H9 (cell line): Measurements from ENCODE around the gene SUPT3H. TPM values are rescaled to one million over a fixed set of nuclear protein-coding genes. Genes with fewer than 3 reads are reported as not detected.

Experiments used
- DNase-seq: peaks from one replicate; pipeline ENCODE4 v3.0.0-alpha.2; 2017
- H2AFZ ChIP-seq: one replicate; pipeline ENCODE4 v1.6.1; 2013; ENCODE audit warnings: mild to moderate bottlenecking, low read length, control low read depth, moderate library complexity
- H2AK5ac ChIP-seq: 2 replicates; pipeline ENCODE4 v1.6.1; 2013; ENCODE audit warnings: low read length, control low read depth, mixed read lengths; ENCODE audit not compliant: insufficient read length
- H2BK120ac ChIP-seq: one replicate; pipeline ENCODE4 v1.6.1; 2013; ENCODE audit warnings: low read depth, mild to moderate bottlenecking, low read length, control low read depth, inconsistent platforms; ENCODE audit not compliant: poor library complexity, severe bottlenecking
- H2BK12ac ChIP-seq: 2 replicates; pipeline ENCODE4 v1.6.1; 2013; ENCODE audit warnings: low read length, control low read depth, mixed read lengths, low read depth; ENCODE audit not compliant: insufficient read length
- H2BK15ac ChIP-seq: 2 replicates; pipeline ENCODE4 v1.6.1; 2013; ENCODE audit warnings: low read depth, low read length, control low read depth
- H2BK20ac ChIP-seq: one replicate; pipeline ENCODE4 v1.6.1; 2013; ENCODE audit warnings: low read depth, mild to moderate bottlenecking, low read length, control low read depth, inconsistent platforms; ENCODE audit not compliant: poor library complexity, severe bottlenecking
- H2BK5ac ChIP-seq: 2 replicates; pipeline ENCODE4 v1.6.1; 2013; ENCODE audit warnings: low read length, control low read depth, mixed read lengths; ENCODE audit not compliant: insufficient read length
- H3K14ac ChIP-seq: 2 replicates; pipeline ENCODE4 v1.6.1; 2013; ENCODE audit warnings: low read length, control low read depth; ENCODE audit not compliant: insufficient read depth
- H3K18ac ChIP-seq: 2 replicates; pipeline ENCODE4 v1.6.1; 2013; ENCODE audit warnings: low read depth, mild to moderate bottlenecking, mixed read lengths, low read length, control low read depth; ENCODE audit not compliant: insufficient read length
- H3K23ac ChIP-seq: 2 replicates; pipeline ENCODE4 v1.6.1; 2013; ENCODE audit warnings: low read length, control low read depth, mixed read lengths, low read depth; ENCODE audit not compliant: insufficient read length
- H3K23me2 ChIP-seq: 2 replicates; pipeline ENCODE4 v1.6.1; 2013; ENCODE audit warnings: low read depth, mild to moderate bottlenecking, mixed read lengths, low read length, control low read depth; ENCODE audit not compliant: insufficient read length, poor library complexity, severe bottlenecking
- H3K27ac ChIP-seq: 2 replicates; pipeline ENCODE4 v1.5.1; 2013; ENCODE audit warnings: low read length, control low read depth, mixed read lengths, low read depth; ENCODE audit not compliant: insufficient read length
- H3K27me3 ChIP-seq: 2 replicates; pipeline ENCODE4 v1.6.1; 2013; ENCODE audit warnings: low read length, control low read depth, inconsistent platforms; ENCODE audit not compliant: insufficient read depth
- H3K4ac ChIP-seq: 2 replicates; pipeline ENCODE4 v1.6.1; 2013; ENCODE audit warnings: low read depth, mild to moderate bottlenecking, control low read depth, inconsistent platforms, low read length, moderate library complexity
- H3K4me1 ChIP-seq: 2 replicates; pipeline ENCODE4 v1.6.1; 2013; ENCODE audit warnings: low read length, control low read depth, inconsistent platforms; ENCODE audit not compliant: insufficient read depth
- H3K4me2 ChIP-seq: 2 replicates; pipeline ENCODE4 v1.6.1; 2013; ENCODE audit warnings: low read length, control low read depth, mixed read lengths; ENCODE audit not compliant: insufficient read length, insufficient read depth
- H3K56ac ChIP-seq: 2 replicates; pipeline ENCODE4 v1.6.1; 2013; ENCODE audit warnings: low read depth, mild to moderate bottlenecking, mixed read lengths, low read length, control low read depth; ENCODE audit not compliant: insufficient read length
- H3K79me1 ChIP-seq: 2 replicates; pipeline ENCODE4 v1.6.1; 2013; ENCODE audit warnings: low read depth, mild to moderate bottlenecking, moderate library complexity, low read length, control low read depth, inconsistent platforms; ENCODE audit not compliant: insufficient read depth, poor library complexity, severe bottlenecking
- H3K79me2 ChIP-seq: 2 replicates; pipeline ENCODE4 v1.6.1; 2013; ENCODE audit warnings: low read length, control low read depth, inconsistent platforms; ENCODE audit not compliant: insufficient read depth
- H3K9ac ChIP-seq: 2 replicates; pipeline ENCODE4 v1.6.1; 2013; ENCODE audit warnings: low read length, control low read depth, mixed read lengths; ENCODE audit not compliant: insufficient read length; ENCODE audit errors: extremely low read depth
- H3K9me3 ChIP-seq: one replicate; pipeline ENCODE4 v1.6.1; 2013; ENCODE audit warnings: low read depth, low read length, inconsistent platforms; ENCODE audit not compliant: control insufficient read depth
- H3T11ph ChIP-seq: one replicate; pipeline ENCODE4 v1.6.1; 2013; ENCODE audit warnings: mild to moderate bottlenecking, low read length, control low read depth, inconsistent platforms
- H4K20me1 ChIP-seq: one replicate; pipeline ENCODE4 v1.6.1; 2013; ENCODE audit not compliant: control insufficient read depth, insufficient read length, insufficient read depth
- H4K5ac ChIP-seq: 2 replicates; pipeline ENCODE4 v1.6.1; 2013; ENCODE audit warnings: low read depth, mild to moderate bottlenecking, mixed read lengths, low read length, control low read depth; ENCODE audit not compliant: insufficient read length
- H4K8ac ChIP-seq: replicated peaks from 2 replicates; pipeline ENCODE4 v1.6.1; 2013; ENCODE audit warnings: low read length, control low read depth, mixed read lengths, low read depth; ENCODE audit not compliant: insufficient read length
- H4K91ac ChIP-seq: 2 replicates; pipeline ENCODE4 v1.6.1; 2013; ENCODE audit warnings: low read depth, mild to moderate bottlenecking, moderate library complexity, mixed read lengths, low read length, control low read depth; ENCODE audit not compliant: insufficient read length
- H3K27ac Mint-ChIP-seq, 3 experiments: 2 replicates in 2 of 3; 3 replicates in 1 of 3; pipeline ENCODE4 v1.8.0; 2020 to 2021; ENCODE audit warnings: mixed read lengths in 3 of 3, mild to moderate bottlenecking in 1 of 3, moderate library complexity in 1 of 3
- H3K27me3 Mint-ChIP-seq: 2 replicates; pipeline ENCODE4 v1.8.0; 2021; ENCODE audit warnings: low read depth, mild to moderate bottlenecking, moderate library complexity, mixed read lengths
- H3K36me3 Mint-ChIP-seq, 3 experiments: 2 replicates in 2 of 3; 3 replicates in 1 of 3; pipeline ENCODE4 v1.8.0; 2020 to 2021; ENCODE audit warnings: low read depth in 3 of 3, mixed read lengths in 3 of 3; ENCODE audit not compliant: insufficient read depth in 1 of 3
- H3K4me1 Mint-ChIP-seq, 2 experiments: 2 replicates each; pipeline ENCODE4 v1.8.0; 2020; ENCODE audit warnings: mixed read lengths in 2 of 2
- H3K4me3 Mint-ChIP-seq, 2 experiments: 2 replicates in 1 of 2; 3 replicates in 1 of 2; pipeline ENCODE4 v1.8.0; 2020 to 2021; ENCODE audit warnings: mild to moderate bottlenecking in 2 of 2, mixed read lengths in 2 of 2, moderate library complexity in 1 of 2
- H3K9me3 Mint-ChIP-seq, 2 experiments: 2 replicates in 1 of 2; 3 replicates in 1 of 2; pipeline ENCODE4 v1.8.0; 2020; ENCODE audit warnings: mild to moderate bottlenecking in 2 of 2, mixed read lengths in 2 of 2, moderate library complexity in 1 of 2
- CTCF ChIP-seq: fragments of 200-600 bp; sonication (generic); conservative IDR thresholded peaks from 3 replicates; pipeline ENCODE4 v1.8.0; 2021; ENCODE audit warnings: antibody characterized with exemption, mild to moderate bottlenecking
- WGBS: extraction: QIAGEN DNeasy Blood & Tissue Kit; methylation state at CpG from one replicate; pipeline ENCODE4 v1.1.7; 2013; ENCODE audit warnings: missing lambda C conversion rate, low lambda C conversion rate, mixed read lengths; ENCODE audit not compliant: insufficient read length; ENCODE audit errors: extremely low coverage; 5-methylcytosine and 5-hydroxymethylcytosine counted together
- total RNA-seq: library from RNA; stranded (reverse); gene quantifications from 2 replicates; pipeline ENCODE4 v1.2.1, GENCODE V29; 2021

SUPT3H gene
- total RNA-seq, 1 experiment from 2014 or later = 22.5 TPM

DNA sequence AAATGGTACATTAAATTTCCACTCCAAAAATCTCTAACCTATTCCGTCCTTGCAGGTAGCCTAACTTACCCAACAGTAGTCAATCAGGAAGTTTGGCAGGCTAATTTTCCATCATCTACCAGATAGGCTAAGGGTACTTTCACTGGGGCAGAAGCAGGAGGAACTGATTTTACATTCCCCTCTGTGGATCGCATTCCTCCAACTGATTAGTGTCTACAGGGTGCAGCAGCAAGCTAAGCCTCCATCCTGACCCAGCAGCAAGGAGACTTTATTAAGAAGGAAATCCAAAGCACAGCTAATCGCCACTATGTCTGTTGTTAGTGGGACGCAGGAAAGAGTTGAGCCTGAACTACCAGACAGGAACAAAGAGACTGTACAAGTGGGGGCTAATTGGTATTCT is 192.8 kb downstream of the SUPT3H start:
- Histone ChIP-seq H3K18ac (no peak overlapping the region), H2BK120ac (no peak overlapping the region), H3K4ac (no peak overlapping the region), H4K8ac (no peak overlapping the region), H4K20me1 (no peaks in the 10 kb centered on the region), H2BK20ac (no peak overlapping the region), H3K4me2 (no peak overlapping the region), H3K27ac (no peak overlapping the region), H3K9me3 (no peaks in the 10 kb centered on the region), H4K5ac (no peak overlapping the region), H4K91ac (no peak overlapping the region), H3K4me1 (0 out of 2 replicates have a peak, but pooled peaks cover 3% of the 10 kb centered on the region), H3T11ph (no peak overlapping the region), H3K79me1 (no peaks in the 10 kb centered on the region), H3K79me2 (no peaks in the 10 kb centered on the region), H2BK15ac (no peak overlapping the region), H2BK5ac (no peak overlapping the region), H3K14ac (no peak overlapping the region), H3K27me3 (no peaks in the 10 kb centered on the region), H3K56ac (no peak overlapping the region), H2AFZ (no peak overlapping the region), H3K9ac (no peak overlapping the region), H3K23me2 (no peaks in the 10 kb centered on the region), H2AK5ac (no peak overlapping the region), H3K23ac (no peak overlapping the region), H2BK12ac (no peak overlapping the region)
- no peak for TF ChIP-seq CTCF
- Mint-ChIP-seq H3K36me3 (0 out of 7 replicates have a peak, but pooled peaks cover 0 to 2% (median 0%) of the 10 kb centered on the region in 3 experiments), H3K9me3 (no peaks in the 10 kb centered on the region; a peak in 1 of 5 replicates), H3K27ac (no peak overlapping the region; a peak in 1 of 7 replicates), H3K4me1 (peaks cover 13 to 20% of the 10 kb centered on the region in 2 experiments), H3K4me3 (no peak overlapping the region), H3K27me3 (no peaks in the 10 kb centered on the region)
- no peak for DNase-seq
- WGBS = no CpG with 5 or more reads among the region's 4 CpGs
